Testis (tissue), 3 donors: Measurements from ENCODE around the gene ACTR8. TPM values are rescaled to one million over a fixed set of nuclear protein-coding genes. Genes with fewer than 3 reads are reported as not detected.

Experiments
- DNase-seq: peaks from one replicate; pipeline ENCODE4 v3.0.0-alpha.2; 2019
- H3K27ac ChIP-seq, 2 donors: fragments of 200-600 bp; sonication (generic); one replicate each; pipeline ENCODE4 v1.5.1; 2019
- H3K27me3 ChIP-seq: fragments of 200-600 bp; sonication (generic); one replicate; pipeline ENCODE4 v1.5.1; 2019
- H3K36me3 ChIP-seq: fragments of 200-600 bp; sonication (generic); one replicate; pipeline ENCODE4 v1.5.1; 2017; ENCODE audit warnings: low read depth; ENCODE audit errors: missing control alignments
- H3K4me1 ChIP-seq: fragments of 200-600 bp; sonication (generic); one replicate; pipeline ENCODE4 v1.5.1; 2019
- H3K4me3 ChIP-seq, 2 donors: fragments of 200-600 bp; sonication (generic); one replicate each; pipeline ENCODE4 v1.5.1; 2017 to 2019
- H3K9me3 ChIP-seq: fragments of 200-600 bp; sonication (generic); one replicate; pipeline ENCODE4 v1.5.1; 2017
- CTCF ChIP-seq, 3 experiments: fragments of 450-650 bp in 2 of 3; fragments of 200-600 bp in 1 of 3; sonication (generic) in 1 of 3; IDR thresholded peaks; one replicate each; pipeline ENCODE4 v1.5.1; 2016 to 2019; ENCODE audit warnings: antibody characterized with exemption in 3 of 3, mild to moderate bottlenecking in 2 of 3, moderate library complexity in 1 of 3
- POLR2A ChIP-seq: fragments of 450-650 bp; IDR thresholded peaks from one replicate; pipeline ENCODE4 v1.6.1; 2017; ENCODE audit warnings: antibody characterized with exemption, mild to moderate bottlenecking, moderate library complexity
- WGBS, 2 donors: methylation state at CpG; one replicate each; pipeline ENCODE4 v1.1.5; 2018; 5-methylcytosine and 5-hydroxymethylcytosine counted together
- intact Hi-C: fragments of 100-400 bp; cut with DNase I; formaldehyde crosslinking; loops from one replicate; pipeline ENCODE4 v1.15.1; 2023; ENCODE audit warnings: low total_unique reads
- polyA plus RNA-seq: library from polyadenylated mRNA; stranded (reverse); fragments of 350-450 nt; fragmentation: Illumina TruSeq; extraction: RNeasy Lipid Tissue Mini Kit (QIAGEN cat#74804); gene quantifications from one replicate; pipeline ENCODE4 v1.2.3, GENCODE V29; 2014; ENCODE audit warnings: low read depth, low replicate concordance; ENCODE audit not compliant: insufficient read depth
- total RNA-seq, 2 donors: library from RNA; depleted of rRNA; stranded (reverse); fragments of >200 nt; gene quantifications; one replicate each; pipeline ENCODE4 v1.2.3, GENCODE V29; 2016

ACTR8 gene
- total and polyA plus RNA-seq, 3 donors from 2014 or later = 47.0 to 60.1 (median 56.4) TPM

GRCh38 chr3:53821631-53822121 is 60.3 kb downstream of the ACTR8 start:
- intact Hi-C loops = no loop called here
- no peaks in the 10 kb centered on the region for H3K36me3 ChIP-seq

GRCh38 chr3:53820756-53821580 is 61.0 kb downstream of the ACTR8 start:
- no peak overlapping the region for H3K4me3 ChIP-seq
- TF ChIP-seq POLR2A (no peak), CTCF (IDR thresholded peaks at IDR 0.05) (no peak)
- no peaks in the 10 kb centered on the region for H3K27me3 ChIP-seq
- no peaks in the 10 kb centered on the region for H3K36me3 ChIP-seq
- no peak overlapping the region for H3K27ac ChIP-seq
- DNase-seq = peak; percentile 12
- no peaks in the 10 kb centered on the region for H3K4me1 ChIP-seq
- no peaks in the 10 kb centered on the region for H3K9me3 ChIP-seq
- WGBS, 2 donors = 68 to 79% methylated on average over 16 to 21 of the region's 21 CpGs
- intact Hi-C loops = no loop called here

More at GRCh38 chr3:53821631-53822121, 60.3 kb downstream of the ACTR8 start:
- 54 to 68% methylated on average over 4 to 5 of the region's 5 CpGs for WGBS, 2 donors
- H3K4me1 ChIP-seq = no peaks in the 10 kb centered on the region
- H3K4me3 ChIP-seq = no peak overlapping the region
- H3K9me3 ChIP-seq = no peaks in the 10 kb centered on the region
- H3K27ac ChIP-seq = no peak overlapping the region
- peak; percentile 11 for DNase-seq
- TF ChIP-seq CTCF (IDR thresholded peaks at IDR 0.05) = no peak
- TF ChIP-seq POLR2A = no peak
- no peaks in the 10 kb centered on the region for H3K27me3 ChIP-seq

- Histone ChIP-seq H3K27me3 (no peaks in the 10 kb centered on the region), H3K9me3 (no peaks in the 10 kb centered on the region), H3K4me1 (no peaks in the 10 kb centered on the region), H3K4me3 (no peak overlapping the region), H3K36me3 (no peaks in the 10 kb centered on the region), H3K27ac (no peak overlapping the region)
- WGBS, 2 donors = 89 to 94% methylated on average over 5 of the region's 5 CpGs
- TF ChIP-seq CTCF (IDR thresholded peaks at IDR 0.05) (no peak), POLR2A (no peak)
- peak; percentile 8 for DNase-seq
- intact Hi-C loops = no loop called here
Measured at GRCh38 chr3:53820084-53820483, 61.9 kb downstream of the ACTR8 start.

- H3K4me3 ChIP-seq = no peak overlapping the region
- H3K9me3 ChIP-seq = no peaks in the 10 kb centered on the region
- WGBS, 2 donors = 84 to 93% methylated on average over 12 to 14 of the region's 14 CpGs
- intact Hi-C loops = no loop called here
- no peaks in the 10 kb centered on the region for H3K36me3 ChIP-seq
- no peak for TF ChIP-seq CTCF (IDR thresholded peaks at IDR 0.05)
- TF ChIP-seq POLR2A = no peak
- H3K4me1 ChIP-seq = no peaks in the 10 kb centered on the region
- H3K27me3 ChIP-seq = no peaks in the 10 kb centered on the region
- peak; percentile 6 for DNase-seq
- H3K27ac ChIP-seq = no peak overlapping the region
Measured at GRCh38 chr3:53819163-53819868, 62.6 kb downstream of the ACTR8 start.
